Thyroid gland (tissue), 4 donors: ENCODE results near the gene ZNF57.

ENCODE experiments used
- CTCF ChIP-seq, 6 experiments: fragments of 200-600 bp in 3 of 6; fragments of 450-650 bp in 3 of 6; sonication (generic) in 3 of 6; IDR thresholded peaks; one replicate each; pipeline ENCODE4 v1.5.1; 2016 to 2019; ENCODE audit warnings: antibody characterized with exemption in 6 of 6, mild to moderate bottlenecking in 2 of 6, inconsistent platforms in 1 of 6, moderate library complexity in 1 of 6
- POLR2A ChIP-seq, 2 donors: fragments of 450-650 bp; IDR thresholded peaks; one replicate each; pipeline ENCODE4 v1.6.1; 2017; ENCODE audit warnings: antibody characterized with exemption in 2 of 2, mild to moderate bottlenecking in 2 of 2, moderate library complexity in 1 of 2

- TF ChIP-seq POLR2A (IDR thresholded peaks at IDR 0.05), result no peak
- no peak for TF ChIP-seq CTCF (IDR thresholded peaks at IDR 0.05)
These were observed 23.1 kb upstream of the ZNF57 start for GRCh38 chr19:2877398-2878331.
